Gastrocnemius medialis (tissue), 4 donors: ENCODE data around the gene SFMBT1.

Experiments
- CTCF ChIP-seq, 5 experiments: fragments of 450-650 bp in 3 of 5; fragments of 200-600 bp in 2 of 5; sonication (generic) in 2 of 5; IDR thresholded peaks in 4 of 5; conservative IDR thresholded peaks in 1 of 5; 1 replicate in 4 of 5; 2 replicates in 1 of 5; pipeline ENCODE4 v1.5.1; 2016 to 2019; ENCODE audit warnings: antibody characterized with exemption in 5 of 5, mild to moderate bottlenecking in 3 of 5, moderate library complexity in 3 of 5
- POLR2A ChIP-seq, 2 donors: fragments of 450-650 bp; IDR thresholded peaks; one replicate each; pipeline ENCODE4 v1.6.1; 2017; ENCODE audit warnings: antibody characterized with exemption in 2 of 2, mild to moderate bottlenecking in 2 of 2, moderate library complexity in 2 of 2

DNA sequence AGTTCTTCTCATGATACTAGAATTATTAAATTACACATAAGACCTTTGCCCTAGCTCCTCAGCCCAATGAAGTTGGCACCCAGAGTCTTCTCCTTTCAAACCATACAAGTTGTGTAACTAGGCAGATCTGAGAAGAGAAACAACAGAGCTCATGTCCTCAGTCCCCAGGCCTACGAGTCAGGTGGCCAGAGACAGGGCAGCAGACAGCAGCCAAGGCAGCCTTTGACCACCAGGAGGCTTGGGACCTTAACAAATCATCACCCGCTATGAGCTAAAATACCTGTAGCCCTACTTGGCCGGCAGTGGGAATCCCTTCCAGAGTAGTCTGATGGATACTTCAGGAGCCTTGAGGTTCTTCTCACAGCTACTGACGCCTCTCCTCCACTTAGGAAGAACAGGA lies 166.8 kb downstream of the SFMBT1 start:
- TF ChIP-seq POLR2A (IDR thresholded peaks at IDR 0.05) (no peak), CTCF (IDR thresholded peaks at IDR 0.05 in 4 of 5, conservative IDR thresholded peaks at IDR 0.05 in 1 of 5) (no peak)
